ENCODE results near the gene PLEKHA3. TPM values are rescaled to one million over a fixed set of nuclear protein-coding genes. Genes with fewer than 3 reads are reported as not detected.

PLEKHA3 gene
- total RNA-seq (2022; extraction: Qiagen RNA extraction) = 7.1 to 17.4 TPM (median 15.5 TPM) in 5 replicates

DNA sequence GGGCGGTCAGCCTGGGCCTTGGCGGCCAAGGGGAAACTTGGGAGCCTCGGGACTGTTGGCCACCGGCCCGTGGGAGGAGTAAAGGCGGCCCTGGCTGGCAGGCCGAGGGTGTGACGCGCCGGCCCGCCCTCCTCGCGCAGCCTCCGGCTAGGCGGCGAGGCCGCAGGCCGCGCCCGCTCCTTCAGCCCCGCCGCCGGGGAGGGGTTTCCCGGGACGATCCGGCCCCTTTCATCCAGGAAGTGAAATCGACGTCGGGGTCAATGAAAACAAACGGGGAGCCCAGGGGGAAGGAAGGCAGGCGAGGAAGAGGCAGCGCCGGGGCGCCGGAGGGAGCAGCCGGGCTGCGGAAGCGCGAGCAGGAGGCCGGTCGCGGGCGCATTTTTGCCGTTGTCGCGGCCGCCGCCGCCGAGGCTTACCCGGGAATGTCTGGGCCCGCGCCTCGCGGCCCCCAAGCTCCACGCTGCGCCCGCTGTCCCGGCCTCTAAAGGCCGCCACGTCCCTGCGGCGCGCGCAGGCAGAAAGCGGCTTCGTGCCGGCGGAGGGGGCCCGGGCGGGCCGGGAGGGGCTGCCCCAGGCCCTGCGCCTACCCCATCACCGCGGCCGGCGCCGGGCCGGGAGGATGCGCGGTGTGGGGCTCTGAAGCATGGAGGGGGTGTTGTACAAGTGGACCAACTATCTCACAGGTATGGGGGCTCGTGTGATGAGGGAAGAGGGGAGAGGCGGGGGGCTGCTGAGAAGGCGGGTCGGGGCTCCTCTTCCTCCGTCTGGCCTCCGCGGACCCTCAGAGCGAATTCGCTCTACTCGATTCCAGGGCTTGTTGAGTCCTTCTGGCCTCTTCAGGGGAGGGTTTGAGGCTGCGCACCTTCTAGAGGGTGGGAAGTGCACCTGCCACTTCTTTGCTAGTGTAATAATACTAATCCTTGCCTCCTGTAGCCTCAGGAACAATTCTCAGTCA, at the start of gene PLEKHA3:
Gene PLEKHA3, plus strand, starts transcription at position 231 of the 955 bp plus-strand sequence. Its CDS starts 413 bp downstream, at position 644.

GRCh38 chr2:178450774-178451525, 29.3 kb upstream of the PLEKHA3 start, which contains the start of the genes PJVK and PRKRA:
Gene PJVK (plus strand): TSS chr2:178451378. CDS start chr2:178453410, 2,032 bp downstream.
Gene PRKRA (minus strand): TSS chr2:178451175. CDS start chr2:178451030, 145 bp downstream.

DNA sequence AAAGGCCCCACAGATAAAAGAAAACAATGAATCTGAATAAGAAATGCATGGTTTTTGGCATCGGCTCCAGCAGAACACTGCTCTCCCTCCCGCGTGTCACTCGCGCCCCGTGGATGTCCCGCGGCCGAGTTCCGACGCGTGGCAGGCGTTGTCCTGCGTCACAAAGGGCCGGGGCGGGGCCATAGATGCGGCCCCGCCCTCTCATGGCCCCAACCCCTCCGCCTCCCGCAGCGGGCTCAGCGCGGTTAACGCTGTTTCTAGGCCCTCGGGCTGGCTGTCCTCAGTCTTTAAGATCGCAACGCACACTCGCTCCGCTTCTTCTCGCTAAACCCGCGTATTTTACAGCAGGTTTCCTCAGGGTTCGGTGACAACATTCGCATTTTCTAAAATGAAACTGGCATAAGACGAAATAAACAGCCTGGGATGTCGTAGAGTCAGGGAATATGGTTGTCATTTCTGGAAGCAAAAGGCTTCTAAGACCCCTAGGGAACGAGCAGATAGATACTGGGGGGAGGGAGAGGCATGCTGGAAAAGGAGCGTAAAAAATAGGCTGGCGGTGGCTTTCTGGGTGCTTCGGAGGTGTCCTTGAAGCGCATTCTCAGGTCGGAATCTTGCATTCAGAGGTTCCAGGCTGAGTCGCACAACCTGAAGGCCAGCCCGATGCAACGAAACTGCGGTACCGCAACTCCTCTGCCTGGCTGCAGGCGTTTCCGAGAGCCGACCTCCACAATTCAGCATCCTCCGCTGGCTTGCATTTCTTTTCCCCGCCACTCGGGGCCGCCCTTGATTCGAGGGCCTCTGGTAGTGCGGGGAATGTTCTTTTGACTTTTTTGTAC, 1.6 kb upstream of the PLEKHA3 start, which contains the start of gene FKBP7:
Gene FKBP7, minus strand, starts transcription at position 162 of the 836 bp plus-strand sequence. Its CDS starts 101 bp downstream, at position 61.

Other genes with a start within 250 kb of the PLEKHA3 start
- 27.2 to 34.0 TPM (median 29.9 TPM) in 5 replicates for gene PRKRA, start 29.3 kb upstream of the PLEKHA3 start, total RNA-seq (2022; extraction: Qiagen RNA extraction)
- 1.1 to 1.9 TPM (median 1.6 TPM) in 5 replicates for gene PJVK, start 29.1 kb upstream of the PLEKHA3 start, total RNA-seq (2022; extraction: Qiagen RNA extraction)
- gene FKBP7, start 1.9 kb upstream of the PLEKHA3 start, total RNA-seq (2022; extraction: Qiagen RNA extraction) = 9.9 to 14.7 TPM (median 10.5 TPM) in 5 replicates